Fibroblast of villous mesenchyme (primary cell): ENCODE data around the gene PRKN. TPM values are rescaled to one million over a fixed set of nuclear protein-coding genes. Genes with fewer than 3 reads are reported as not detected.

ENCODE experiments used
- DNase-seq: peaks from one replicate; pipeline ENCODE4 v3.0.0-alpha.2; 2010; ENCODE audit warnings: low read depth
- H3K4me3 ChIP-seq: 2 replicates; pipeline ENCODE4 v1.5.1; 2011; ENCODE audit warnings: low read depth, mild to moderate bottlenecking, low read length
- CTCF ChIP-seq: IDR thresholded peaks from 2 replicates; pipeline ENCODE4 v1.5.1; 2012; ENCODE audit warnings: low read depth, mild to moderate bottlenecking, low read length; ENCODE audit not compliant: insufficient read depth
- total RNA-seq: library from RNA; depleted of rRNA; stranded (reverse); fragments of >200 nt; gene quantifications from 2 replicates; pipeline ENCODE4 v1.2.3, GENCODE V29; 2012

Gene PRKN
- total RNA-seq, 1 donor, result 2.2 TPM

- H3K4me3 ChIP-seq, result no peak overlapping the region
- TF ChIP-seq CTCF, result no peak
- peak; percentile 1 for DNase-seq
Observed at GRCh38 chr6:161744211-161745067, 983.1 kb downstream of the PRKN start.

DNA sequence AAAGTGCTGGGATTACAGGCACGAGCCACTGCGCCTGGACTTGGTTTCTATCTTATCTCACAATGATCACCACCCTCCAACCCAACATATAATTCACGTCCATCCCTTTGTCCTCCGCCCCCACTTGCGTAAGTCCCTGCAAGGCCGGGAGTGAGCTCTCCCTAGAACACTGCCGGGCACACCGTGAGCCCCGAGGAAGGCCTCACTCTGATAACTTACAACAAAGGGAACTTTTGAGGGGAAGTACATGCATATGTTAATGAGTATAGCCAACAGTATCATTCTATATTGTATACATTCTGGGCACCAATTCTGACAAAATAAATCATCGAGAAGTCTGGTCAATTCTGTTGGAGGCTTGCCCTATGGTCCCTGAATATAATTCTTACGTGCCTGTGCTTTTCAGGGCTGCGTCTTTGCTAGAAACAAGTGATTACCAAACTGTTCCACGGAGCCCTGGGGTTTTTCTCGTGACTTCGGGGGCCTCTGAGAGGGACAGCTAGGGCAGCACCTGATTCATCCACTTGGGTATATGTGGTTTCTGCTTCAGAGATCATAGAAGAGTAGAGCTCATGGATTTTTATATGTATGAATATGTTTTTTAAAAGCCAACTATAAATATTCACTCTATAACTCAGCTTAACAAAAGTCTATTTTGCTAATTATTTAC, 983.9 kb downstream of the PRKN start:
- DNase-seq, result no peak
- TF ChIP-seq CTCF, result no peak
- H3K4me3 ChIP-seq, result no peak overlapping the region

- DNase-seq, result no peak
- no peak for TF ChIP-seq CTCF
- H3K4me3 ChIP-seq, result no peak overlapping the region
Observed at GRCh38 chr6:161740486-161740885, 987.1 kb downstream of the PRKN start.

GRCh38 chr6:161736781-161737292, 990.7 kb downstream of the PRKN start:
- DNase-seq, result no peak
- H3K4me3 ChIP-seq, result no peak overlapping the region
- TF ChIP-seq CTCF, result no peak

DNA sequence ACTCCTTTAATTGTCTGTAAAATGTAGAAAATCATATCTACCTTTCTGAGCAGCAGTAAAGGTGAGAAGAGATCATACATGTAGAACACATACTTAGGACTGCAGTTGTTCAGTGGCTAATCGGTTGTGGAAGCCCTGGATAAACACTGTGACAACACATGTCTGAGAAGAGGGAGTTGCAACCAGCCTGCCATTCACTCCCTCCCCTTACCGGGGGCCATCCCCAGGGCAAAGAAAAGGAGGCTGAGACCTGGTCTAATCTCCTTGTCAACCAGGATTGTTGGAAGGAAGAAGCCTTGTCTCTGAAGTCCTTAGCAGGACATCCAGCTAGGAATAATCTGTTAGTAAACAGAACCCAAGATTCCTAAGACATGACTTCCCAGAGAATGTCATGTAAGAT, 991.2 kb downstream of the PRKN start:
- no peak overlapping the region for H3K4me3 ChIP-seq
- no peak for DNase-seq
- TF ChIP-seq CTCF, result no peak

DNA sequence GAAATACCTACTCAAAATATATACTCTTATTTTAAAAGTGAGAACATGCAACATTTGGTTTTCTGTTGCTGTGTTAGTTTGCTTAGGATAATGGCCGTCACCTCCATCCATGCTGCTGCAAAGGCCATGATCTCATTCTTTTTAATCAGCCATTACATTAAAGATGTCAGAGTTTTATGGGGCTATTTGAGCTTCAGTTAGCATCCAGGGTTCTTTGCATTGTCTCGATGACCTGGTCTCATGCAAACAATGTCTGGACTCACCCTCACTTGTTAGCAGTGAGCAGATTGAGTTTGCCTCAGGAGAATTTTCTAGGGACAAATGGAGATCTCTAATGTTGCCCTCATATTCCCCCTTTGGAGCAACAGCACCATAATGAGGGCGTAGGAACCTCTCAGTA, 995.0 kb downstream of the PRKN start:
- DNase-seq, result no peak
- TF ChIP-seq CTCF, result no peak
- no peak overlapping the region for H3K4me3 ChIP-seq
